GM12878 (cell line): ENCODE data around the gene DLL1. TPM values are rescaled to one million over a fixed set of nuclear protein-coding genes. Genes with fewer than 3 reads are reported as not detected.
A peak's percentile ranks its signal among the peaks of the same experiment; 100 is the strongest.

Source experiments
- ATAC-seq: fragments of 200-7000 bp; cut with Tn5 transposase; 3 replicates; pipeline ENCODE4 v1.9.1; 2020; ENCODE audit warnings: mild to moderate bottlenecking, moderate library complexity
- BruUV-seq: library from RNA; stranded (reverse); fragments of 400-500 nt; replicated peaks from 2 replicates; lab custom pipeline; 2021; lab: Mats Ljungman, UMichigan
- CTCF ChIA-PET: fragments of 300-600 bp; sonication (Branson Sonifier 250); formaldehyde crosslinking; extraction: SDS; loops from one replicate; lab custom pipeline; 2021; ENCODE audit warnings: inconsistent platforms; lab: Yijun Ruan, JAX
- POLR2A ChIA-PET: fragments of 350-600 bp; formaldehyde crosslinking; extraction: SDS; loops from one replicate; lab custom pipeline; 2021; ENCODE audit warnings: inconsistent platforms; lab: Charles Lee
- RAD21 ChIA-PET: fragments of 300-600 bp; sonication (Branson Sonifier 250); formaldehyde crosslinking; loops from one replicate; lab custom pipeline; 2023; ENCODE audit warnings: antibody characterized with exemption; ENCODE audit not compliant: unreplicated experiment; lab: Charles Lee
- SMC1A ChIA-PET: fragments of 300-600 bp; sonication (Branson Sonifier 250); formaldehyde crosslinking; loops from one replicate; lab custom pipeline; 2023; ENCODE audit not compliant: unreplicated experiment, uncharacterized antibody; lab: Charles Lee
- DNase-seq: peaks from one replicate; pipeline ENCODE4 v3.0.0-alpha.2; 2011; ENCODE audit warnings: low read depth, low spot score
- FAIRE-seq: peaks from 3 replicates; lab custom pipeline; 2011; peaks lifted over from hg19 to GRCh38; lab: Jason Lieb, UNC
- H2AFZ ChIP-seq: 2 replicates; pipeline ENCODE4 v1.6.0; 2011; ENCODE audit warnings: low read depth, low read length, control low read depth; ENCODE audit not compliant: control insufficient read depth
- H3K27ac ChIP-seq: 2 replicates; pipeline ENCODE4 v1.5.1; 2011; ENCODE audit warnings: control low read depth; ENCODE audit not compliant: control insufficient read depth, insufficient read depth
- H3K27me3 ChIP-seq, 2 experiments: replicated peaks in 1 of 2; 2 replicates each; pipeline versions ENCODE4 v1.6.0 to v1.6.1; 2011; ENCODE audit warnings: low read length in 1 of 2; ENCODE audit not compliant: control insufficient read depth in 2 of 2, insufficient read depth in 2 of 2
- H3K36me3 ChIP-seq, 2 experiments: 2 replicates each; pipeline ENCODE4 v1.5.1; 2011; ENCODE audit warnings: low read length in 1 of 2; ENCODE audit not compliant: control insufficient read depth in 2 of 2, insufficient read depth in 2 of 2
- H3K4me1 ChIP-seq: 2 replicates; pipeline ENCODE4 v1.6.1; 2011; ENCODE audit warnings: mild to moderate bottlenecking, low read length, moderate library complexity, mixed read lengths; ENCODE audit not compliant: control insufficient read depth, insufficient read depth
- H3K4me2 ChIP-seq: 2 replicates; pipeline ENCODE4 v1.6.0; 2011; ENCODE audit warnings: control low read depth; ENCODE audit not compliant: control insufficient read depth, insufficient read depth
- H3K4me3 ChIP-seq: fragments of 200-600 bp; sonication (generic); 2 replicates; pipeline ENCODE4 v1.5.1; 2016
- H3K79me2 ChIP-seq: 2 replicates; pipeline ENCODE4 v1.6.0; 2011; ENCODE audit warnings: low read length; ENCODE audit not compliant: control insufficient read depth, insufficient read depth
- H3K9ac ChIP-seq: 2 replicates; pipeline ENCODE4 v1.8.0; 2011; ENCODE audit warnings: low read length, control low read depth, mixed read lengths; ENCODE audit not compliant: control insufficient read depth, insufficient read depth
- H3K9me3 ChIP-seq: replicated peaks from 3 replicates; pipeline ENCODE4 v1.5.1; 2011; ENCODE audit warnings: mild to moderate bottlenecking, low read length; ENCODE audit not compliant: control insufficient read depth, insufficient read depth
- H4K20me1 ChIP-seq: 2 replicates; pipeline ENCODE4 v1.6.0; 2011; ENCODE audit not compliant: control insufficient read depth, insufficient read depth
- CBFB ChIP-seq: IDR thresholded peaks from 2 replicates; pipeline ENCODE4 v1.6.1; 2016; ENCODE audit warnings: antibody characterized with exemption, low read depth
- MTA2 ChIP-seq: fragments of 450-650 bp; IDR thresholded peaks from 2 replicates; pipeline ENCODE4 v1.6.1; 2016; ENCODE audit warnings: low read depth, mild to moderate bottlenecking, moderate library complexity
- NR2F1 ChIP-seq: fragments of 450-650 bp; conservative IDR thresholded peaks from 2 replicates; pipeline ENCODE4 v1.6.1; 2017; ENCODE audit warnings: mild to moderate bottlenecking
- POU2F2 ChIP-seq: IDR thresholded peaks from 3 replicates; pipeline ENCODE4 v1.6.1; 2011; ENCODE audit warnings: low read depth, mild to moderate bottlenecking, low read length, borderline replicate concordance
- RAD21 ChIP-seq: IDR thresholded peaks from 2 replicates; pipeline ENCODE4 v1.6.1; 2011; ENCODE audit warnings: mild to moderate bottlenecking, low read depth, low read length, moderate library complexity; ENCODE audit not compliant: insufficient read depth
- ZZZ3 ChIP-seq: IDR thresholded peaks from 2 replicates; pipeline ENCODE4 v1.6.1; 2011; ENCODE audit warnings: low read depth; ENCODE audit not compliant: control insufficient read depth, insufficient read length
- WGBS: methylation state at CpG from one replicate; pipeline ENCODE4 v1.1.6; 2016; ENCODE audit warnings: low lambda C conversion rate; ENCODE audit not compliant: insufficient replicate concordance, insufficient coverage; ENCODE audit errors: missing lambda C conversion rate; 5-methylcytosine and 5-hydroxymethylcytosine counted together
- in situ Hi-C: fragments of 300-500 bp; cut with MboI; formaldehyde crosslinking; loops from 9 replicates; pipeline ENCODE4 v1.14.3; 2018; ENCODE audit warnings: mixed read lengths
- intact Hi-C: fragments of 100-400 bp; cut with micrococcal nuclease; formaldehyde crosslinking; loops from one replicate; pipeline ENCODE4 v1.14.2; 2022; ENCODE audit not compliant: unreplicated experiment
- polyA plus RNA-seq, 11 experiments: library from polyadenylated mRNA; depleted of rRNA in 4 of 11; unstranded in 6 of 11; stranded (reverse) in 5 of 11; fragments of >200 nt; fragmentation: Nextera tagmentation in 4 of 11; fragmentation: Illumina TruSeq in 1 of 11; extraction: Ambion mirVana in 4 of 11; extraction: Trizol in 1 of 11; gene quantifications; 1 replicate in 1 of 11; 2 replicates in 10 of 11; pipeline versions ENCODE4 v1.2.1 to v1.2.3, GENCODE V29; 2011 to 2016; ENCODE audit warnings: inconsistent platforms in 2 of 11, missing spikeins in 2 of 11, low read depth in 1 of 11
- total RNA-seq, 4 experiments: library from RNA; depleted of rRNA in 3 of 4; stranded (reverse); fragments of >200 nt in 3 of 4; fragmentation: Illumina TruSeq in 1 of 4; extraction: Trizol in 1 of 4; gene quantifications; 2 replicates each; pipeline versions ENCODE4 v1.2.1 to v1.2.3, GENCODE V29; 2013 to 2021
- TF ChIP-seq, protein P1 (sequence below): fragments of 450-650 bp; IDR thresholded peaks from 2 replicates; pipeline ENCODE4 v1.6.1; 2017; ENCODE audit warnings: mild to moderate bottlenecking, moderate library complexity
- TF ChIP-seq, protein P2 (sequence below): fragments of 450-650 bp; IDR thresholded peaks from 2 replicates; pipeline ENCODE4 v1.6.1; 2017; ENCODE audit warnings: mild to moderate bottlenecking, moderate library complexity

DLL1 gene
- total and polyA plus RNA-seq, 10 of the 15 experiments (the other 5 are each of a cell fraction or from before 2014, with no cell fraction given), result 0.02 to 0.80 (median 0.19) TPM

DNA sequence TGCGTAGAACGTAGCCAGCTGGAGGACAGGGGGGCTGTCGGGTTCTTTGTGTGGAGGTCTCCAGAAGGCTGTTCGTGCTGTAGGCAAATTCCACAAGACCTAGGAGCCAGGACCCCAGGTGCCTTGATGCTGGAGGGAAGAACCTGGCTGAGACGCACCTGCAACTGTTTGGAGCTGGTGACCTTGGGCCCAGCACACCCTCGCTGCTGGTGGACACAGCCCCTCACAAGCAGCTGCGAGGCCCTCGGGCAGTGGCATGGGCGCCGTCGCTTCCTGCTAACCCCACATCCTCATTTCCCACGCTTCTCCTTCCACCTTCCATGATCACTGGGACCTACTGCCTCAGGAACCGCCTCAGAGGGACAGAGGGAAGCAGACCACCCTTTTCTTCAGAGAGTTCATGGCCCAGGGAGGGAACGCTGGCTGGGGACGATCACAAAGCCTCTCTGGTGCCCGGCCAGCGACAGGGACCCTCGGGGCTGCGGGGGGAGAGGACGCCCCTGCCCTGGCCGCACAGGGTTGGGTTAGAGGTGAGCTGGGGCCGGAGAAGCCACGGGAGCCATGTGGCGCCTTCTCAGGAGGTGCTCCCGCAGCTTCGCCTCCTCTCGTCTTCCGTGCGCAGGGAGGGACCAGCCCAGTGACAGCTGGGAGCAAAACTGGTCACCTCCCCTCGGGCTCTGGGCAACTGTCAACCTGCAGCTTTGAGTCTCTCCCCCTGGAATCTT, 18.4 kb downstream of the DLL1 start (continued):
- TF ChIP-seq, protein P1, sequence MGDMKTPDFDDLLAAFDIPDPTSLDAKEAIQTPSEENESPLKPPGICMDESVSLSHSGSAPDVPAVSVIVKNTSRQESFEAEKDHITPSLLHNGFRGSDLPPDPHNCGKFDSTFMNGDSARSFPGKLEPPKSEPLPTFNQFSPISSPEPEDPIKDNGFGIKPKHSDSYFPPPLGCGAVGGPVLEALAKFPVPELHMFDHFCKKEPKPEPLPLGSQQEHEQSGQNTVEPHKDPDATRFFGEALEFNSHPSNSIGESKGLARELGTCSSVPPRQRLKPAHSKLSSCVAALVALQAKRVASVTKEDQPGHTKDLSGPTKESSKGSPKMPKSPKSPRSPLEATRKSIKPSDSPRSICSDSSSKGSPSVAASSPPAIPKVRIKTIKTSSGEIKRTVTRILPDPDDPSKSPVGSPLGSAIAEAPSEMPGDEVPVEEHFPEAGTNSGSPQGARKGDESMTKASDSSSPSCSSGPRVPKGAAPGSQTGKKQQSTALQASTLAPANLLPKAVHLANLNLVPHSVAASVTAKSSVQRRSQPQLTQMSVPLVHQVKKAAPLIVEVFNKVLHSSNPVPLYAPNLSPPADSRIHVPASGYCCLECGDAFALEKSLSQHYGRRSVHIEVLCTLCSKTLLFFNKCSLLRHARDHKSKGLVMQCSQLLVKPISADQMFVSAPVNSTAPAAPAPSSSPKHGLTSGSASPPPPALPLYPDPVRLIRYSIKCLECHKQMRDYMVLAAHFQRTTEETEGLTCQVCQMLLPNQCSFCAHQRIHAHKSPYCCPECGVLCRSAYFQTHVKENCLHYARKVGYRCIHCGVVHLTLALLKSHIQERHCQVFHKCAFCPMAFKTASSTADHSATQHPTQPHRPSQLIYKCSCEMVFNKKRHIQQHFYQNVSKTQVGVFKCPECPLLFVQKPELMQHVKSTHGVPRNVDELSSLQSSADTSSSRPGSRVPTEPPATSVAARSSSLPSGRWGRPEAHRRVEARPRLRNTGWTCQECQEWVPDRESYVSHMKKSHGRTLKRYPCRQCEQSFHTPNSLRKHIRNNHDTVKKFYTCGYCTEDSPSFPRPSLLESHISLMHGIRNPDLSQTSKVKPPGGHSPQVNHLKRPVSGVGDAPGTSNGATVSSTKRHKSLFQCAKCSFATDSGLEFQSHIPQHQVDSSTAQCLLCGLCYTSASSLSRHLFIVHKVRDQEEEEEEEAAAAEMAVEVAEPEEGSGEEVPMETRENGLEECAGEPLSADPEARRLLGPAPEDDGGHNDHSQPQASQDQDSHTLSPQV, result no peak
- TF ChIP-seq ZZZ3, result no peak

DNA sequence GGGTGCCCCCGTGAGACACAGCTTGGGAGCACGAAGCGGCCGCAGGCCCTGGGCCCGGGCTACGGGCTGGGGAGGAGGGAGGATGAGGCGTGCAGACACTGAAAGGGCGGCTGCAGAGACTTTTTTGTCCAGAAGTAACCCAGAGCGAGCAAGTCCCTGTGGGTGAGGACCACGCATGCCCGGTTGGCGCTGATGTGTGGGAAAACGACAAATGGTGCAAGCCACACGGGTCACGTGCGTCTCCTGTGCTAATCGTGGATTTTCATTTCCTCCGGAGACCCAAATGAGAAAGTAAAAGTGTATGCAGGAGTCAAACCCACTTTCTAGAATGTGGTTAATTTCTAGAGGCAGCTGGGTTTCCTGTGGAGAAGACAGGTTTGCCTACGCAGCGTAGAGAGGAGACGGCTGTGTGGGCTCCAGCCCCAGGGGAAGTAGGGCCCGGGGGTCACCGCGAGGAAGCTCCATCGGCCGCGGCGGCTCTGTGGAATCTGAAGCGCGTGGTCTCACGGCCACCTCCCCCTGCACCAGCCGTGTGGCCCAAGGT, 19.0 kb downstream of the DLL1 start:
- ATAC-seq (peak; percentile 95), DNase-seq (peak; percentile 91), FAIRE-seq (peak; percentile 98)
- ChIA-PET SMC1A (interaction anchor here (0.6 to 1.4 kb wide), 2 partner anchors 20 to 179 kb away, joined by 3 to 5 read pairs; no protein-coding TSS in a partner anchor), POLR2A (no interaction called here), CTCF (interaction anchor here (1.4 kb wide), 1 partner anchor 18 kb away, joined by 3 read pairs; no protein-coding TSS in a partner anchor), RAD21 (interaction anchor here (1.1 kb wide), 2 partner anchors 19 to 248 kb away, joined by 3 to 4 read pairs; no protein-coding TSS in a partner anchor)
- Histone ChIP-seq H3K36me3 (no peaks in the 10 kb centered on the region), H3K9ac (peak overlapping the region; percentile 40; the same call in 1 of the 2 replicates), H3K4me2 (peak overlapping the region; percentile 84), H3K27ac (peak overlapping the region; percentile 56), H3K4me3 (peak overlapping the region; percentile 61), H3K4me1 (peaks cover 13% of the 10 kb centered on the region), H4K20me1 (no peaks in the 10 kb centered on the region), H2AFZ (peak overlapping the region; percentile 75), H3K27me3 (no peaks in the 10 kb centered on the region; a peak in 1 of 4 replicates), H3K79me2 (no peaks in the 10 kb centered on the region), H3K9me3 (no peaks in the 10 kb centered on the region; the same call in 2 of the 3 replicates)
- WGBS, result 3% methylated on average over 32 of the region's 32 CpGs
- BruUV-seq, result no TSS peak
- intact Hi-C loops (loop anchor here (2.0 kb wide), 1 partner anchor 19 kb away; the partner anchor contains the start of gene DLL1), in situ Hi-C loops (no loop called here)
- TF ChIP-seq RAD21 (no peak), NR2F1 (peak; percentile 41; the same call in 1 of the 2 replicates), POU2F2 (peak; percentile 52; the same call in 1 of the 3 replicates), MTA2 (peak; percentile 56; the same call in 1 of the 2 replicates), CBFB (0 out of 2 replicates have a peak, but pooled peaks have one; percentile 54)
- TF ChIP-seq, protein P2, sequence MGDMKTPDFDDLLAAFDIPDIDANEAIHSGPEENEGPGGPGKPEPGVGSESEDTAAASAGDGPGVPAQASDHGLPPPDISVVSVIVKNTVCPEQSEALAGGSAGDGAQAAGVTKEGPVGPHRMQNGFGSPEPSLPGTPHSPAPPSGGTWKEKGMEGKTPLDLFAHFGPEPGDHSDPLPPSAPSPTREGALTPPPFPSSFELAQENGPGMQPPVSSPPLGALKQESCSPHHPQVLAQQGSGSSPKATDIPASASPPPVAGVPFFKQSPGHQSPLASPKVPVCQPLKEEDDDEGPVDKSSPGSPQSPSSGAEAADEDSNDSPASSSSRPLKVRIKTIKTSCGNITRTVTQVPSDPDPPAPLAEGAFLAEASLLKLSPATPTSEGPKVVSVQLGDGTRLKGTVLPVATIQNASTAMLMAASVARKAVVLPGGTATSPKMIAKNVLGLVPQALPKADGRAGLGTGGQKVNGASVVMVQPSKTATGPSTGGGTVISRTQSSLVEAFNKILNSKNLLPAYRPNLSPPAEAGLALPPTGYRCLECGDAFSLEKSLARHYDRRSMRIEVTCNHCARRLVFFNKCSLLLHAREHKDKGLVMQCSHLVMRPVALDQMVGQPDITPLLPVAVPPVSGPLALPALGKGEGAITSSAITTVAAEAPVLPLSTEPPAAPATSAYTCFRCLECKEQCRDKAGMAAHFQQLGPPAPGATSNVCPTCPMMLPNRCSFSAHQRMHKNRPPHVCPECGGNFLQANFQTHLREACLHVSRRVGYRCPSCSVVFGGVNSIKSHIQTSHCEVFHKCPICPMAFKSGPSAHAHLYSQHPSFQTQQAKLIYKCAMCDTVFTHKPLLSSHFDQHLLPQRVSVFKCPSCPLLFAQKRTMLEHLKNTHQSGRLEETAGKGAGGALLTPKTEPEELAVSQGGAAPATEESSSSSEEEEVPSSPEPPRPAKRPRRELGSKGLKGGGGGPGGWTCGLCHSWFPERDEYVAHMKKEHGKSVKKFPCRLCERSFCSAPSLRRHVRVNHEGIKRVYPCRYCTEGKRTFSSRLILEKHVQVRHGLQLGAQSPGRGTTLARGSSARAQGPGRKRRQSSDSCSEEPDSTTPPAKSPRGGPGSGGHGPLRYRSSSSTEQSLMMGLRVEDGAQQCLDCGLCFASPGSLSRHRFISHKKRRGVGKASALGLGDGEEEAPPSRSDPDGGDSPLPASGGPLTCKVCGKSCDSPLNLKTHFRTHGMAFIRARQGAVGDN, result no peak
